Hepatocyte (in vitro differentiated cells): Measurements from ENCODE around the gene DMD. TPM values are rescaled to one million over a fixed set of nuclear protein-coding genes. Genes with fewer than 3 reads are reported as not detected.

Experiments used
- DNase-seq: peaks from one replicate; pipeline ENCODE4 v3.0.0-alpha.2; 2016; ENCODE audit warnings: low spot score
- H2AFZ ChIP-seq: fragments of 200-600 bp; sonication (generic); 2 replicates; pipeline ENCODE4 v1.6.0; 2016; ENCODE audit warnings: antibody characterized with exemption, mild to moderate bottlenecking
- H3K27ac ChIP-seq: fragments of 200-600 bp; sonication (generic); 2 replicates; pipeline ENCODE4 v1.5.1; 2016; ENCODE audit warnings: mild to moderate bottlenecking
- H3K27me3 ChIP-seq: fragments of 200-600 bp; sonication (generic); 2 replicates; pipeline ENCODE4 v1.6.1; 2016
- H3K36me3 ChIP-seq: fragments of 200-600 bp; sonication (generic); replicated peaks from 2 replicates; pipeline ENCODE4 v1.5.1; 2016; ENCODE audit warnings: low read depth; ENCODE audit not compliant: insufficient read depth
- H3K4me1 ChIP-seq: fragments of 200-600 bp; sonication (generic); 2 replicates; pipeline ENCODE4 v1.5.1; 2016; ENCODE audit warnings: mild to moderate bottlenecking, moderate library complexity; ENCODE audit not compliant: insufficient read depth
- H3K4me2 ChIP-seq: fragments of 200-600 bp; sonication (generic); 2 replicates; pipeline ENCODE4 v1.6.0; 2016
- H3K4me3 ChIP-seq: fragments of 200-600 bp; sonication (generic); 2 replicates; pipeline ENCODE4 v1.5.1; 2016; ENCODE audit warnings: mild to moderate bottlenecking
- H3K79me2 ChIP-seq: fragments of 200-600 bp; sonication (generic); 2 replicates; pipeline ENCODE4 v1.6.0; 2017; ENCODE audit warnings: mild to moderate bottlenecking
- H3K9me2 ChIP-seq: fragments of 200-600 bp; sonication (generic); replicated peaks from 2 replicates; pipeline ENCODE4 v1.6.0; 2017; ENCODE audit warnings: mild to moderate bottlenecking; ENCODE audit not compliant: insufficient read depth
- H3K9me3 ChIP-seq: fragments of 200-600 bp; sonication (generic); 2 replicates; pipeline ENCODE4 v1.5.1; 2016; ENCODE audit warnings: low read depth, mild to moderate bottlenecking
- H4K20me1 ChIP-seq: fragments of 200-600 bp; sonication (generic); 2 replicates; pipeline ENCODE4 v1.6.0; 2016; ENCODE audit warnings: mild to moderate bottlenecking; ENCODE audit not compliant: insufficient read depth, poor library complexity, severe bottlenecking
- EZH2 ChIP-seq: fragments of 200-600 bp; sonication (generic); IDR thresholded peaks from 2 replicates; pipeline ENCODE4 v1.6.1; 2016; ENCODE audit warnings: antibody characterized with exemption, mild to moderate bottlenecking, borderline replicate concordance
- EZH2phosphoT487 ChIP-seq: fragments of 200-600 bp; sonication (generic); IDR thresholded peaks from one replicate; pipeline ENCODE4 v1.6.1; 2018; ENCODE audit warnings: antibody characterized with exemption, mild to moderate bottlenecking, low read depth, moderate library complexity; ENCODE audit not compliant: unreplicated experiment, severe bottlenecking
- WGBS: methylation state at CpG from one replicate; pipeline ENCODE4 v1.1.6; 2016; ENCODE audit warnings: low lambda C conversion rate; ENCODE audit errors: missing lambda C conversion rate; 5-methylcytosine and 5-hydroxymethylcytosine counted together
- polyA plus RNA-seq: library from polyadenylated mRNA; unstranded; fragments of >200 nt; fragmentation: Nextera tagmentation; extraction: Ambion mirVana; gene quantifications from 2 replicates; pipeline ENCODE4 v1.2.1, GENCODE V29; 2016
- total RNA-seq: library from RNA; depleted of rRNA; stranded (reverse); fragments of >200 nt; gene quantifications from 2 replicates; pipeline ENCODE4 v1.2.3, GENCODE V29; 2014
- TF ChIP-seq, protein P1 (sequence below): fragments of 200-600 bp; sonication (generic); IDR thresholded peaks from 2 replicates; pipeline ENCODE4 v1.5.1; 2016; ENCODE audit warnings: antibody characterized with exemption, mild to moderate bottlenecking; ENCODE audit not compliant: poor library complexity

The DMD gene
- total and polyA plus RNA-seq, 2 experiments from 2014 or later = 14.2 to 27.8 TPM

DNA sequence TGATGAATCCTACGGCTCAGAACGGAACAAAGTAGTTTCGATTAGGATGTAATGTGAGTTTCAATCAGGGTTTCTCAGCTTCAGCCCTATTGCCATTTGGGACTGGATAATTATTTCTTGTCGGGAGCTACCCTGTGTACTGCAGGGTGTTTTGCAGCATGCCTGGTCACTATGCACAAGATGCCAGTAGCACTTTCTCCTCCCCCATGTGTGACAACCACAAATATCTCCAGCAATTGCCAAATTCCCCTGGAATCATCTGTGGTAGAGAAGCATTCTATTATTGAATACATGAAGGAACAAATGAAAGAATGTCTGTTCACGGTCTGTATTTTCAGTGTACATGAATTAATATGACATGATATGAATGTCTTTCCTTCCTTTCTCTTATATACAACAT, 1356.6 kb downstream of the DMD start:
- Histone ChIP-seq H4K20me1 (no peaks in the 10 kb centered on the region), H3K79me2 (no peaks in the 10 kb centered on the region), H3K4me1 (no peaks in the 10 kb centered on the region), H2AFZ (no peak overlapping the region), H3K9me3 (no peaks in the 10 kb centered on the region), H3K36me3 (no peaks in the 10 kb centered on the region), H3K9me2 (no peaks in the 10 kb centered on the region), H3K4me3 (no peak overlapping the region), H3K27me3 (no peaks in the 10 kb centered on the region), H3K4me2 (no peak overlapping the region), H3K27ac (no peak overlapping the region)
- TF ChIP-seq EZH2 (no peak), EZH2phosphoT487 (no peak)
- TF ChIP-seq, protein P1, sequence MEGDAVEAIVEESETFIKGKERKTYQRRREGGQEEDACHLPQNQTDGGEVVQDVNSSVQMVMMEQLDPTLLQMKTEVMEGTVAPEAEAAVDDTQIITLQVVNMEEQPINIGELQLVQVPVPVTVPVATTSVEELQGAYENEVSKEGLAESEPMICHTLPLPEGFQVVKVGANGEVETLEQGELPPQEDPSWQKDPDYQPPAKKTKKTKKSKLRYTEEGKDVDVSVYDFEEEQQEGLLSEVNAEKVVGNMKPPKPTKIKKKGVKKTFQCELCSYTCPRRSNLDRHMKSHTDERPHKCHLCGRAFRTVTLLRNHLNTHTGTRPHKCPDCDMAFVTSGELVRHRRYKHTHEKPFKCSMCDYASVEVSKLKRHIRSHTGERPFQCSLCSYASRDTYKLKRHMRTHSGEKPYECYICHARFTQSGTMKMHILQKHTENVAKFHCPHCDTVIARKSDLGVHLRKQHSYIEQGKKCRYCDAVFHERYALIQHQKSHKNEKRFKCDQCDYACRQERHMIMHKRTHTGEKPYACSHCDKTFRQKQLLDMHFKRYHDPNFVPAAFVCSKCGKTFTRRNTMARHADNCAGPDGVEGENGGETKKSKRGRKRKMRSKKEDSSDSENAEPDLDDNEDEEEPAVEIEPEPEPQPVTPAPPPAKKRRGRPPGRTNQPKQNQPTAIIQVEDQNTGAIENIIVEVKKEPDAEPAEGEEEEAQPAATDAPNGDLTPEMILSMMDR = no peak
- 89% methylated on average over 5 of the region's 5 CpGs for WGBS
- no peak for DNase-seq

DNA sequence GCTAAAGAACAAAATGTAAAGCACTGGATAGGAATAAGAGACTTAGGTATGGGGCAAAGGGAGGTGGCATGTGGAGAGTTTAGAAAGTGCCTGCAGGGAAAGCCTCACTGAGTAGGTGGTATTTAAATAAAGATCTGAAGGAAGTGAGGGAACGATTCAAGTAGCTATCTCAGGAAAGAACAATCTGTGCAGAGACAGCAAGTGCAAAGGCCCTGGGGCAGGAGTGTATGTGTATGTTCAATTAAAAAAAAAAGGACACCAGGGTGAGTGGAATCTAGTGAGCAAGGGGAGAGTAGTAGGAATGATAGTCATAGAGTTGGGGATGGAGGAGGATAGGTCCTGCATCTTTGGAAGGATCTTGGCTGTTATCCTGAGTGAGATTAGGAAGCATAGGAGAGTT, 1359.6 kb downstream of the DMD start:
- Histone ChIP-seq H3K4me3 (no peak overlapping the region), H3K79me2 (no peaks in the 10 kb centered on the region), H2AFZ (no peak overlapping the region), H3K27ac (no peak overlapping the region), H3K4me1 (no peaks in the 10 kb centered on the region), H3K27me3 (no peaks in the 10 kb centered on the region), H4K20me1 (no peaks in the 10 kb centered on the region), H3K9me2 (no peaks in the 10 kb centered on the region), H3K9me3 (no peaks in the 10 kb centered on the region), H3K36me3 (no peaks in the 10 kb centered on the region), H3K4me2 (no peak overlapping the region)
- TF ChIP-seq, protein P1 = no peak
- TF ChIP-seq EZH2 = no peak
- no peak for TF ChIP-seq EZH2phosphoT487
- DNase-seq = no peak
- WGBS = 86% methylated on average over 1 of the region's 1 CpG

DNA sequence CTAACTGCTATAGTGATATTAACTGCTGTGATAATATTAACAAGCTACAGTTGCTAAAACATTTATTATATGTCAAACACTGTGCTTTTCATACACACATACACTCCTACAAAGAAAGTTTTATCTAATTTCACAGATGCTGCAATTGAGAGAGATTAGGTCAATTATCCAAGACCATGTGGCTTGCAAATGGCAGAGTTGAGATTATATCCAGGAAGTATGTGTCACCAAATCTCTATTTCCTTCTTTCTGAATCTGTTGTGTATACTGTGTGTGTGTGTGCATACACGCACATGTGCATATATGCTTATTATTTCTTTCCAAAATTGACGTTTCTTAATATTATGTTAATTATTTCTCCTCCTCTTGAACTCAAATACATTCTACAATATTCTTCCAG, 1363.6 kb downstream of the DMD start:
- Histone ChIP-seq H4K20me1 (no peaks in the 10 kb centered on the region), H3K9me2 (no peaks in the 10 kb centered on the region), H3K79me2 (no peaks in the 10 kb centered on the region), H3K4me2 (no peak overlapping the region), H3K27me3 (no peaks in the 10 kb centered on the region), H3K27ac (no peak overlapping the region), H3K4me1 (no peaks in the 10 kb centered on the region), H3K4me3 (no peak overlapping the region), H3K36me3 (no peaks in the 10 kb centered on the region), H3K9me3 (no peaks in the 10 kb centered on the region), H2AFZ (no peak overlapping the region)
- DNase-seq = no peak
- WGBS = 73% methylated on average over 2 of the region's 2 CpGs
- no peak for TF ChIP-seq EZH2
- TF ChIP-seq EZH2phosphoT487 = no peak
- TF ChIP-seq, protein P1 = no peak

DNA sequence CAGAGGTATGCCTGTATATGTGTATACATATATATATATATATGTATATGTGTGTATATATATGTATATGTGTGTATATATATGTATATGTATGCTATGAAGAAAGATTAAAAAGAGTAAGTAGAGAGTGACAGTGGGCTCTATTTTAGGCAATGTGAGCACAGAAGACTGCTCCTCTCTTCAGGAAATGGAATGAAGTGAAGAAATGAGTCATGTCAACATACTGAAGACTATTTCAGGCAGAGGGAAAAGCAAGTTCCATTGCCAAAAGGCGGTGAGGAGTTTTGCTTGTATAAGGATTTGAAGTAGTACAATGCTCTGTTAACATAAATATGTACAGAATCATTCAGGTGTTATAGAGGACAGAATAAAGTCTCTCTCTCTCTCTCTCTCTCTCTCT, 1366.3 kb downstream of the DMD start:
- Histone ChIP-seq H3K4me3 (no peak overlapping the region), H3K27ac (no peak overlapping the region), H3K9me2 (no peaks in the 10 kb centered on the region), H3K9me3 (no peaks in the 10 kb centered on the region), H2AFZ (no peak overlapping the region), H3K79me2 (no peaks in the 10 kb centered on the region), H3K27me3 (no peaks in the 10 kb centered on the region), H3K4me1 (no peaks in the 10 kb centered on the region), H4K20me1 (no peaks in the 10 kb centered on the region), H3K36me3 (no peaks in the 10 kb centered on the region), H3K4me2 (no peak overlapping the region)
- TF ChIP-seq, protein P1 = no peak
- no peak for TF ChIP-seq EZH2
- TF ChIP-seq EZH2phosphoT487 = no peak
- DNase-seq = no peak
- WGBS = 58% methylated on average over 1 of the region's 1 CpG
